K562 (cell line): Measurements from ENCODE around the gene SEMA5A. TPM values are rescaled to one million over a fixed set of nuclear protein-coding genes. Genes with fewer than 3 reads are reported as not detected.

Experiments used
- ATAC-seq: fragments of 200-7000 bp; cut with Tn5 transposase; 3 replicates; pipeline ENCODE4 v1.9.1; 2020; ENCODE audit warnings: moderate library complexity
- BruUV-seq: library from RNA; stranded (reverse); fragments of 400-500 nt; replicated peaks from 2 replicates; lab custom pipeline; 2021; lab: Mats Ljungman, UMichigan
- CTCF ChIA-PET: fragments of 300-600 bp; formaldehyde crosslinking; extraction: SDS; loops from one replicate; lab custom pipeline; 2021; ENCODE audit warnings: low intra/inter-chr PET ratio; lab: Yijun Ruan, JAX
- POLR2A ChIA-PET: fragments of 300-600, 350-650 bp; sonication (Branson Sonifier 250); formaldehyde crosslinking; extraction: SDS; loops from one replicate; lab custom pipeline; 2021; ENCODE audit warnings: antibody characterized with exemption, inconsistent platforms; lab: Yijun Ruan, JAX
- DNase-seq, 4 experiments: peaks; one replicate each; pipeline versions ENCODE4 v3.0.0 to v3.0.0-alpha.2; 2011 to 2018; ENCODE audit warnings: low spot score in 3 of 4, mixed read lengths in 3 of 4; ENCODE audit errors: extremely low read depth in 1 of 4
- FAIRE-seq: peaks from 2 replicates; lab custom pipeline; 2011; peaks lifted over from hg19 to GRCh38; lab: Jason Lieb, UNC
- H2AFZ ChIP-seq: 2 replicates; pipeline ENCODE4 v1.6.0; 2011; ENCODE audit warnings: low read depth, low read length, control low read depth, inconsistent platforms
- H3K27ac ChIP-seq: fragments of 200-600 bp; 3 replicates; pipeline ENCODE4 v1.8.0; 2011; ENCODE audit warnings: low read depth, mild to moderate bottlenecking, control low read depth, inconsistent platforms, low read length, moderate library complexity, mixed read lengths; ENCODE audit errors: extremely low read depth
- H3K27me3 ChIP-seq, 2 experiments: fragments of 300-600 bp in 1 of 2; 2 replicates in 1 of 2; 3 replicates in 1 of 2; pipeline versions ENCODE4 v1.6.0 to v1.8.0; 2011; ENCODE audit warnings: inconsistent platforms in 2 of 2, low read length in 2 of 2, mild to moderate bottlenecking in 1 of 2, mixed read lengths in 1 of 2, moderate library complexity in 1 of 2; ENCODE audit not compliant: control insufficient read depth in 2 of 2, insufficient read depth in 2 of 2
- H3K36me3 ChIP-seq: fragments of 300-600 bp; 3 replicates; pipeline ENCODE4 v1.8.0; 2011; ENCODE audit warnings: mild to moderate bottlenecking, low read length, inconsistent platforms; ENCODE audit not compliant: control insufficient read depth, insufficient read depth
- H3K4me1 ChIP-seq, 2 experiments: fragments of 200-600 bp in 1 of 2; replicated peaks in 1 of 2; 2 replicates in 1 of 2; 3 replicates in 1 of 2; pipeline versions ENCODE4 v1.5.1 to v1.8.0; 2011; ENCODE audit warnings: inconsistent platforms in 2 of 2, low read length in 2 of 2, mild to moderate bottlenecking in 1 of 2, mixed read lengths in 1 of 2, moderate library complexity in 1 of 2; ENCODE audit not compliant: control insufficient read depth in 2 of 2, insufficient read depth in 2 of 2
- H3K4me2 ChIP-seq: 2 replicates; pipeline ENCODE4 v1.6.1; 2011; ENCODE audit warnings: low read length, control low read depth, inconsistent platforms, mixed read lengths; ENCODE audit not compliant: insufficient read depth
- H3K4me3 ChIP-seq: fragments of 200-600 bp; sonication (generic), shearing (Covaris generic); 2 replicates; pipeline ENCODE4 v1.5.1; 2016; ENCODE audit warnings: control low read depth, inconsistent platforms
- H3K79me2 ChIP-seq: fragments of 200-600 bp; 3 replicates; pipeline ENCODE4 v1.8.0; 2011; ENCODE audit warnings: low read length, inconsistent platforms; ENCODE audit not compliant: control insufficient read depth, insufficient read depth
- H3K9ac ChIP-seq, 2 experiments: 2 replicates each; pipeline versions ENCODE4 v1.6.0 to v1.6.1; 2011; ENCODE audit warnings: low read depth in 2 of 2, low read length in 2 of 2, control low read depth in 1 of 2, inconsistent platforms in 1 of 2, mild to moderate bottlenecking in 1 of 2, mixed read lengths in 1 of 2; ENCODE audit not compliant: insufficient read depth in 1 of 2
- H3K9me1 ChIP-seq: one replicate; pipeline ENCODE4 v1.6.0; 2011; ENCODE audit warnings: inconsistent platforms, mild to moderate bottlenecking, low read length, moderate library complexity; ENCODE audit not compliant: control insufficient read depth, insufficient read depth
- H3K9me3 ChIP-seq: replicated peaks from 2 replicates; pipeline ENCODE4 v1.5.1; 2011; ENCODE audit warnings: low read depth, low read length, inconsistent platforms; ENCODE audit not compliant: control insufficient read depth, insufficient read depth
- H4K20me1 ChIP-seq: replicated peaks from 2 replicates; pipeline ENCODE4 v1.6.1; 2011; ENCODE audit warnings: low read length, inconsistent platforms, mixed read lengths; ENCODE audit not compliant: control insufficient read depth, insufficient read depth
- ARID1B ChIP-seq: fragments of 450-650 bp; IDR thresholded peaks from 2 replicates; pipeline ENCODE4 v1.6.1; 2016; ENCODE audit warnings: antibody characterized with exemption, mild to moderate bottlenecking, inconsistent platforms
- BMI1 ChIP-seq: fragments of 150-350 bp; IDR thresholded peaks from 2 replicates; pipeline ENCODE4 v1.6.1; 2014; ENCODE audit warnings: low read length
- CSDE1 ChIP-seq, 2 experiments: fragments of 450-650 bp; IDR thresholded peaks; 2 replicates each; pipeline ENCODE4 v1.6.1; 2016; ENCODE audit warnings: mild to moderate bottlenecking in 1 of 2
- ILF3 ChIP-seq: fragments of 450-650 bp; IDR thresholded peaks from 2 replicates; pipeline ENCODE4 v1.6.1; 2018; ENCODE audit warnings: antibody characterized with exemption, mild to moderate bottlenecking, moderate library complexity, borderline replicate concordance
- KLF6 ChIP-seq: fragments of 250-450 bp; sonication (Bioruptor Pico); IDR thresholded peaks from 2 replicates; pipeline ENCODE4 v1.4.0; 2020; ENCODE audit warnings: mild to moderate bottlenecking, moderate library complexity, borderline replicate concordance
- NELFE ChIP-seq: IDR thresholded peaks from 2 replicates; pipeline ENCODE4 v1.6.1; 2011; ENCODE audit warnings: mild to moderate bottlenecking; ENCODE audit not compliant: insufficient read depth, insufficient read length
- NR3C1 ChIP-seq: sonication (generic); formaldehyde crosslinking; IDR thresholded peaks from 2 replicates; pipeline ENCODE4 v1.8.1; 2022; ENCODE audit warnings: missing genetic modification reagents
- ZFX ChIP-seq: sonication (generic); formaldehyde crosslinking; IDR thresholded peaks from 2 replicates; pipeline ENCODE4 v1.8.0; 2022; ENCODE audit warnings: mild to moderate bottlenecking, missing genetic modification reagents, moderate library complexity
- ZKSCAN1 ChIP-seq: fragments of 150-350 bp; IDR thresholded peaks from 2 replicates; pipeline ENCODE4 v1.6.1; 2016; ENCODE audit warnings: low read depth, low read length
- ZNF143 ChIP-seq: sonication (generic); formaldehyde crosslinking; IDR thresholded peaks from 2 replicates; pipeline ENCODE4 v1.9.0; 2022; ENCODE audit warnings: mild to moderate bottlenecking, missing genetic modification reagents
- ZNF282 ChIP-seq: sonication (generic); formaldehyde crosslinking; IDR thresholded peaks from 2 replicates; pipeline ENCODE4 v1.8.1; 2023; ENCODE audit warnings: missing genetic modification reagents
- WGBS: fragments of 100-300 bp; shearing (Covaris generic); methylation state at CpG from one replicate; pipeline ENCODE4 v1.1.6; 2016; ENCODE audit warnings: low coverage, mixed read lengths; ENCODE audit not compliant: insufficient coverage; ENCODE audit errors: missing lambda C conversion rate; 5-methylcytosine and 5-hydroxymethylcytosine counted together
- in situ Hi-C: fragments of 300-500 bp; cut with MboI; formaldehyde crosslinking; loops from 4 replicates; pipeline ENCODE4 v1.15.0; 2018; ENCODE audit warnings: inconsistent platforms, mixed read lengths
- intact Hi-C: fragments of 100-400 bp; cut with micrococcal nuclease; formaldehyde crosslinking; loops from 2 replicates; pipeline ENCODE4 v1.14.2; 2022
- polyA plus RNA-seq, 8 experiments: library from polyadenylated mRNA; depleted of rRNA in 4 of 8; stranded (reverse) in 5 of 8; unstranded in 3 of 8; fragments of >200 nt; fragmentation: Nextera tagmentation in 2 of 8; fragmentation: Illumina TruSeq in 1 of 8; extraction: Ambion mirVana in 2 of 8; extraction: Trizol in 1 of 8; gene quantifications; 2 replicates each; pipeline versions ENCODE4 v1.2.1 to v1.2.3, GENCODE V29; 2011 to 2014; ENCODE audit warnings: inconsistent platforms in 1 of 8, missing spikeins in 1 of 8
- total RNA-seq, 7 experiments: library from RNA; depleted of rRNA in 6 of 7; stranded (reverse); fragments of >200 nt in 6 of 7; fragmentation: Illumina TruSeq in 2 of 7; extraction: Trizol in 2 of 7; gene quantifications; 2 replicates each; pipeline versions ENCODE4 v1.2.1 to v1.2.3, GENCODE V29; 2011 to 2021; ENCODE audit warnings: low replicate concordance in 1 of 7
- TF ChIP-seq, protein P1 (sequence below): fragments of 250-450 bp; sonication (Bioruptor Pico); IDR thresholded peaks from 2 replicates; pipeline ENCODE4 v1.5.0; 2022; ENCODE audit warnings: mild to moderate bottlenecking
- TF ChIP-seq, protein P2 (sequence below): fragments of 250-450 bp; sonication (Bioruptor Pico); IDR thresholded peaks from 2 replicates; pipeline ENCODE4 v1.8.0; 2021; ENCODE audit warnings: mild to moderate bottlenecking, moderate library complexity
- TF ChIP-seq, protein P3 (sequence below): fragments of 250-450 bp; sonication (Bioruptor Pico); IDR thresholded peaks from 2 replicates; pipeline ENCODE4 v1.4.0; 2020; ENCODE audit warnings: mild to moderate bottlenecking, moderate library complexity, borderline replicate concordance

SEMA5A gene
- total and polyA plus RNA-seq, 9 of the 15 experiments (the other 6 are each of a cell fraction or from before 2014, with no cell fraction given): 0.02 TPM; not detected in 8

DNA sequence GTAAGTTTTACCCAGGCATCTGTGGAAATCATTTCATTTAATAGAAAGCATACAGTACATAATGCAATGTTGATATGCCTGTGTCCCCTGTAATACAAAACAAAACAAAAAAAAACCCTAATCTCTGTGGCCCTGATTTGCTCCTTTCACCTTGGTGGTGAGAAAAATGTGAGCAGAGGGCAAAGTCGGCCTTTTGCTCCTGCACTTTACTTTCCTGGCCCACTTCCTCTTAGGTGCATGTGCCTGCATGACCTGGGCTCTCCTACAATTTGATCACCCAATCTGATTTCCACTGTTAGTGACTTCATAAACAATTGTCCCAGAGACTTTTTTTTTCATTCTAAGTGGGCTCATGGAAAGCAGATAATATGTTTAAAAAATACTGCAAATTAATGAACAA lies 424.3 kb downstream of the SEMA5A start (continued):
- no peak for TF ChIP-seq ZKSCAN1

DNA sequence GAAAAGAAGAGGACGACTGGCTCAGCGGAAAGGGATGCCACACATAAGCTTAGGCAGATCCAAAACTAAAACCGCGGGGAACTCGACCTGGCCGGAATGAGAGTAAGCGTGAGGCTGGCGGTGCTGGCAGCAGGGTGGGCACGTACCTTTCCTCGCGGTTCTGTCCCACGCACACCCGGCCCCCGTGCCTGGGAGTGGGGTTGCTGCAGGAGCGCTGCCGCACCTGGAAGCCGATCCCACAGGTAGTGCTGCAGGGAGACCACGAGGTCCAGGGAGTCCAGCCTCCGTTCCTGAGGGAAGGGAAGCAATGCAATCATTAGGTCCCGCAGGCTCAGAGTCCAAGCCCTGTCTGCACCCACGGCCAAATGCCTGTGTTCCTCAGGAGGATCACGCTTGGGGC lies 427.0 kb downstream of the SEMA5A start:
- Histone ChIP-seq H3K4me3 (no peak overlapping the region), H3K79me2 (no peaks in the 10 kb centered on the region), H3K9me3 (no peaks in the 10 kb centered on the region), H3K27me3 (no peaks in the 10 kb centered on the region), H3K36me3 (no peaks in the 10 kb centered on the region), H3K4me1 (no peaks in the 10 kb centered on the region), H3K4me2 (no peak overlapping the region), H3K9ac (no peak overlapping the region; a peak in 1 of 4 replicates), H3K27ac (no peak overlapping the region), H2AFZ (no peak overlapping the region), H3K9me1 (no peaks in the 10 kb centered on the region), H4K20me1 (no peaks in the 10 kb centered on the region)
- no peak for ATAC-seq
- DNase-seq: no peak
- CTCF ChIA-PET: no interaction called here
- FAIRE-seq: no peak
- TF ChIP-seq ARID1B (no peak), NELFE (no peak), ZNF282 (CRISPR knock-in tag) (no peak), CSDE1 (IDR thresholded peaks at IDR 0.05) (no peak), ZFX (CRISPR knock-in tag) (no peak), KLF6 (CRISPR knock-in tag) (no peak), BMI1 (no peak), NR3C1 (CRISPR knock-in tag) (no peak), ZNF143 (CRISPR knock-in tag) (no peak), ILF3 (no peak)
- TF ChIP-seq, protein P1, sequence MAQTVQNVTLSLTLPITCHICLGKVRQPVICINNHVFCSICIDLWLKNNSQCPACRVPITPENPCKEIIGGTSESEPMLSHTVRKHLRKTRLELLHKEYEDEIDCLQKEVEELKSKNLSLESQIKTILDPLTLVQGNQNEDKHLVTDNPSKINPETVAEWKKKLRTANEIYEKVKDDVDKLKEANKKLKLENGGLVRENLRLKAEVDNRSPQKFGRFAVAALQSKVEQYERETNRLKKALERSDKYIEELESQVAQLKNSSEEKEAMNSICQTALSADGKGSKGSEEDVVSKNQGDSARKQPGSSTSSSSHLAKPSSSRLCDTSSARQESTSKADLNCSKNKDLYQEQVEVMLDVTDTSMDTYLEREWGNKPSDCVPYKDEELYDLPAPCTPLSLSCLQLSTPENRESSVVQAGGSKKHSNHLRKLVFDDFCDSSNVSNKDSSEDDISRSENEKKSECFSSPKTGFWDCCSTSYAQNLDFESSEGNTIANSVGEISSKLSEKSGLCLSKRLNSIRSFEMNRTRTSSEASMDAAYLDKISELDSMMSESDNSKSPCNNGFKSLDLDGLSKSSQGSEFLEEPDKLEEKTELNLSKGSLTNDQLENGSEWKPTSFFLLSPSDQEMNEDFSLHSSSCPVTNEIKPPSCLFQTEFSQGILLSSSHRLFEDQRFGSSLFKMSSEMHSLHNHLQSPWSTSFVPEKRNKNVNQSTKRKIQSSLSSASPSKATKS: no peak
- TF ChIP-seq, protein P2, sequence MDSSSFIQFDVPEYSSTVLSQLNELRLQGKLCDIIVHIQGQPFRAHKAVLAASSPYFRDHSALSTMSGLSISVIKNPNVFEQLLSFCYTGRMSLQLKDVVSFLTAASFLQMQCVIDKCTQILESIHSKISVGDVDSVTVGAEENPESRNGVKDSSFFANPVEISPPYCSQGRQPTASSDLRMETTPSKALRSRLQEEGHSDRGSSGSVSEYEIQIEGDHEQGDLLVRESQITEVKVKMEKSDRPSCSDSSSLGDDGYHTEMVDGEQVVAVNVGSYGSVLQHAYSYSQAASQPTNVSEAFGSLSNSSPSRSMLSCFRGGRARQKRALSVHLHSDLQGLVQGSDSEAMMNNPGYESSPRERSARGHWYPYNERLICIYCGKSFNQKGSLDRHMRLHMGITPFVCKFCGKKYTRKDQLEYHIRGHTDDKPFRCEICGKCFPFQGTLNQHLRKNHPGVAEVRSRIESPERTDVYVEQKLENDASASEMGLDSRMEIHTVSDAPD: no peak
- TF ChIP-seq, protein P3, sequence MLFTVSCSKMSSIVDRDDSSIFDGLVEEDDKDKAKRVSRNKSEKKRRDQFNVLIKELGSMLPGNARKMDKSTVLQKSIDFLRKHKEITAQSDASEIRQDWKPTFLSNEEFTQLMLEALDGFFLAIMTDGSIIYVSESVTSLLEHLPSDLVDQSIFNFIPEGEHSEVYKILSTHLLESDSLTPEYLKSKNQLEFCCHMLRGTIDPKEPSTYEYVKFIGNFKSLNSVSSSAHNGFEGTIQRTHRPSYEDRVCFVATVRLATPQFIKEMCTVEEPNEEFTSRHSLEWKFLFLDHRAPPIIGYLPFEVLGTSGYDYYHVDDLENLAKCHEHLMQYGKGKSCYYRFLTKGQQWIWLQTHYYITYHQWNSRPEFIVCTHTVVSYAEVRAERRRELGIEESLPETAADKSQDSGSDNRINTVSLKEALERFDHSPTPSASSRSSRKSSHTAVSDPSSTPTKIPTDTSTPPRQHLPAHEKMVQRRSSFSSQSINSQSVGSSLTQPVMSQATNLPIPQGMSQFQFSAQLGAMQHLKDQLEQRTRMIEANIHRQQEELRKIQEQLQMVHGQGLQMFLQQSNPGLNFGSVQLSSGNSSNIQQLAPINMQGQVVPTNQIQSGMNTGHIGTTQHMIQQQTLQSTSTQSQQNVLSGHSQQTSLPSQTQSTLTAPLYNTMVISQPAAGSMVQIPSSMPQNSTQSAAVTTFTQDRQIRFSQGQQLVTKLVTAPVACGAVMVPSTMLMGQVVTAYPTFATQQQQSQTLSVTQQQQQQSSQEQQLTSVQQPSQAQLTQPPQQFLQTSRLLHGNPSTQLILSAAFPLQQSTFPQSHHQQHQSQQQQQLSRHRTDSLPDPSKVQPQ (CRISPR knock-in tag): no peak
- POLR2A ChIA-PET: interaction anchor here (0.8 kb wide), 1 partner anchor 1863 kb away, joined by 3 read pairs; no protein-coding TSS in a partner anchor
- in situ Hi-C loops (no loop called here), intact Hi-C loops (no loop called here)
- under 1% methylated on average over 22 of the region's 22 CpGs for WGBS
- no TSS peak for BruUV-seq
